ENCODE results near the gene RNF207.

DNA sequence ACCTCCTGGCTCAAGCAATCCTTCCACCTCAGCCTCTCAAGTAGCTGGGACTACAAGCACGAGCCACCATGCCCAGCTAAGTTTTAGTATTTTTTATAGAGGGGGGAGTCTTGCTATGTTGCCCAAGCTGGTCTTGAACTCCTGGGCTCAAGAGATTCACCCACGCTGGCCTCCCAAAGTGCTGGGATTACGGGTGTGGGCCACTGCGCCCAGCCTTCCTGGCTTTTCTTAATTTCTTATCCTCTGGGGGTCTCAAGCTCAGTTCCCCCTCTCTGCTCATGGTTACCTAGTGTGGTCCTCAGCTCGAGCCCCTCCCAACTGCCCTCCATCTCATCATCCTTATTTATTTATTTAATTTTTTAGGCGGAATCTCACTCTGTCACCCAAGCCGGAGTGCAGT, 3.7 kb upstream of the RNF207 start:
- TF ChIP-seq, protein P1, sequence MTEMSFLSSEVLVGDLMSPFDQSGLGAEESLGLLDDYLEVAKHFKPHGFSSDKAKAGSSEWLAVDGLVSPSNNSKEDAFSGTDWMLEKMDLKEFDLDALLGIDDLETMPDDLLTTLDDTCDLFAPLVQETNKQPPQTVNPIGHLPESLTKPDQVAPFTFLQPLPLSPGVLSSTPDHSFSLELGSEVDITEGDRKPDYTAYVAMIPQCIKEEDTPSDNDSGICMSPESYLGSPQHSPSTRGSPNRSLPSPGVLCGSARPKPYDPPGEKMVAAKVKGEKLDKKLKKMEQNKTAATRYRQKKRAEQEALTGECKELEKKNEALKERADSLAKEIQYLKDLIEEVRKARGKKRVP (CRISPR knock-in tag; IDR thresholded peaks at IDR 0.05) = no peak
- TF ChIP-seq, protein P2, sequence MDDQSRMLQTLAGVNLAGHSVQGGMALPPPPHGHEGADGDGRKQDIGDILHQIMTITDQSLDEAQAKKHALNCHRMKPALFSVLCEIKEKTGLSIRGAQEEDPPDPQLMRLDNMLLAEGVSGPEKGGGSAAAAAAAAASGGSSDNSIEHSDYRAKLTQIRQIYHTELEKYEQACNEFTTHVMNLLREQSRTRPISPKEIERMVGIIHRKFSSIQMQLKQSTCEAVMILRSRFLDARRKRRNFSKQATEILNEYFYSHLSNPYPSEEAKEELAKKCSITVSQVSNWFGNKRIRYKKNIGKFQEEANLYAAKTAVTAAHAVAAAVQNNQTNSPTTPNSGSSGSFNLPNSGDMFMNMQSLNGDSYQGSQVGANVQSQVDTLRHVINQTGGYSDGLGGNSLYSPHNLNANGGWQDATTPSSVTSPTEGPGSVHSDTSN (CRISPR knock-in tag; IDR thresholded peaks at IDR 0.05; ENCODE audit: borderline replicate concordance) = no peak
- TF ChIP-seq ATF7 (IDR thresholded peaks at IDR 0.05) = no peak
- no peak for TF ChIP-seq ATF7 (CRISPR knock-in tag; IDR thresholded peaks at IDR 0.05)
- TF ChIP-seq GATAD2A (CRISPR knock-in tag; IDR thresholded peaks at IDR 0.05) = no peak
- no peak for TF ChIP-seq KLF6 (CRISPR knock-in tag; IDR thresholded peaks at IDR 0.05)
- no peak for TF ChIP-seq HMG20B (CRISPR knock-in tag; conservative IDR thresholded peaks at IDR 0.05)
- TF ChIP-seq KLF15 (CRISPR knock-in tag; IDR thresholded peaks at IDR 0.05; ENCODE audit: borderline replicate concordance) = no peak
- no peak for TF ChIP-seq CBX5 (CRISPR knock-in tag; IDR thresholded peaks at IDR 0.05; ENCODE audit: borderline replicate concordance)
- TF ChIP-seq ZSCAN20 (CRISPR knock-in tag; IDR thresholded peaks at IDR 0.05; ENCODE audit: borderline replicate concordance) = no peak
- no peak for TF ChIP-seq ZNF558 (CRISPR knock-in tag; IDR thresholded peaks at IDR 0.05; ENCODE audit: borderline replicate concordance)
- no peak for TF ChIP-seq NFRKB (IDR thresholded peaks at IDR 0.05)
- no peak for TF ChIP-seq NONO (IDR thresholded peaks at IDR 0.05)
- no peak for TF ChIP-seq NONO (CRISPR knock-in tag; conservative IDR thresholded peaks at IDR 0.05)
